ENCODE data around the gene CXCL14. TPM values are rescaled to one million over a fixed set of nuclear protein-coding genes. Genes with fewer than 3 reads are reported as not detected.

Gene CXCL14
- total RNA-seq, 2 experiments from 2014 or later: not detected

DNA sequence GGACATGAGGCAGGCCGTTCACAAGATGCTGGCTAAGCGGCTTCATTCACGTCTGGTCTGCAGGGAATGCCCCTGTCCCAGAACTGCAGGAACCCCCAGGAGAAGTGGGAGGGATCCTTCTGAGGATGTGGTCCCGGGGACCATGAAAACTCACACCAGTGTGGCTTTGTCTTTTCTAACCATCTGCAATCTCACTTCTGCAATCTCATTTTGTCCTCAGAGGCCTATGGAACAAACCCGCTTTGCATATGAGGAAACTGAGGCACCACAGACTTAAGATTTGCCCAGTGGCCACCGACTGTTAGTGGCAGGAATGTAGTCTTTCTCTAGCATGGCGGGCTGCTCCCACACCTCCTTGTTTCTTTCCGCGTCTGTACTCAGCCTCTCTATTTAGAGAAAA is 6.9 kb downstream of the CXCL14 start:
- no peaks in the 10 kb centered on the region for H3K36me3 Mint-ChIP-seq
- H3K27me3 Mint-ChIP-seq: peaks cover 7% of the 10 kb centered on the region
- ChIA-PET CTCF (interaction anchor here (0.6 to 8.1 kb wide), 3 partner anchors 108 to 114 kb away, joined by 3 to 227 read pairs (median 6); no protein-coding TSS in a partner anchor), POLR2A (no interaction called here)
- no peak overlapping the region for H3K27ac Mint-ChIP-seq
- intact Hi-C loops (cut with micrococcal nuclease): no loop called here
- H3K4me1 Mint-ChIP-seq (ENCODE audit: low read depth): no peaks in the 10 kb centered on the region
- no peak for DNase-seq
- H3K9me3 Mint-ChIP-seq: no peaks in the 10 kb centered on the region
- H3K4me3 Mint-ChIP-seq: no peak overlapping the region

- Mint-ChIP-seq H3K4me3 (no peak overlapping the region), H3K4me1 (ENCODE audit: low read depth) (no peaks in the 10 kb centered on the region), H3K36me3 (no peaks in the 10 kb centered on the region), H3K27ac (no peak overlapping the region), H3K9me3 (no peaks in the 10 kb centered on the region), H3K27me3 (peaks cover 5% of the 10 kb centered on the region)
- POLR2A ChIA-PET: no interaction called here
- intact Hi-C loops (cut with micrococcal nuclease): no loop called here
- CTCF ChIA-PET: interaction anchor here (1.7 to 8.1 kb wide), 4 partner anchors 10 to 113 kb away, joined by 6 to 227 read pairs (median 9); no protein-coding TSS in a partner anchor
- DNase-seq: no peak
These were observed 7.7 kb downstream of the CXCL14 start for GRCh38 chr5:135571066-135571609.

GRCh38 chr5:135570453-135570764 is 8.4 kb downstream of the CXCL14 start:
- H3K4me1 Mint-ChIP-seq (ENCODE audit: low read depth): no peaks in the 10 kb centered on the region
- H3K27me3 Mint-ChIP-seq: peaks cover 5% of the 10 kb centered on the region
- intact Hi-C loops (cut with micrococcal nuclease): no loop called here
- ChIA-PET POLR2A (no interaction called here), CTCF (interaction anchor here (0.6 to 8.1 kb wide), 7 partner anchors 10 to 260 kb away, joined by 3 to 227 read pairs (median 6); no protein-coding TSS in a partner anchor)
- no peaks in the 10 kb centered on the region for H3K36me3 Mint-ChIP-seq
- no peak overlapping the region for H3K4me3 Mint-ChIP-seq
- no peaks in the 10 kb centered on the region for H3K9me3 Mint-ChIP-seq
- H3K27ac Mint-ChIP-seq: no peak overlapping the region
- DNase-seq: no peak

- intact Hi-C loops (cut with micrococcal nuclease): no loop called here
- no peaks in the 10 kb centered on the region for H3K9me3 Mint-ChIP-seq
- peaks cover 10% of the 10 kb centered on the region for H3K27me3 Mint-ChIP-seq
- no peak overlapping the region for H3K4me3 Mint-ChIP-seq
- H3K4me1 Mint-ChIP-seq (ENCODE audit: low read depth): no peaks in the 10 kb centered on the region
- H3K36me3 Mint-ChIP-seq: no peaks in the 10 kb centered on the region
- H3K27ac Mint-ChIP-seq: no peak overlapping the region
- peak; percentile 17 for DNase-seq
- ChIA-PET POLR2A (no interaction called here), CTCF (interaction anchor here (0.6 to 8.1 kb wide), 8 partner anchors 9 to 882 kb away, joined by 3 to 227 read pairs (median 6); no protein-coding TSS in a partner anchor)
These were observed 8.9 kb downstream of the CXCL14 start for GRCh38 chr5:135569755-135570452.

DNA sequence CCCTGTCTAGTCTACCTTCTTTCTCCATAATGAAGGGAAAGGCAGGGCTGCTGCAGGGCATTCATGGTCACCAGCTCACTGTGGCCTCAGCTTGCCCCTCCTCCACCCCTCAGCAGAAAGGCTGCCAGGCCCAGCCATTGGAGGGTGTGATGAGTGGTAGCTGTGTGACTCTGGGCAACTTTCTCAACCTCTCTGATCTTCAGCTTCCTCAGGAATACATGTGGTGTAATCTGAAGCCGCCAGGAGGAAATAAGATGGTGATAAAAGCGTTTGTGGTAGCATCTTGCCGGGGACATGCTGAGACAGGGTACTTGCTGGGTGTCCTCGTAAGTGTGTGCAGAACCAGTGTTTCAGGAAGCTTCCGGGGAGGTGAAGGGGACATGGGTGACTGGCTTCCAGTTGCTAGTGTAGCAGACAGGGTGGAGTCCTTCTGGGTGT is 9.8 kb downstream of the CXCL14 start:
- peaks cover 11% of the 10 kb centered on the region for H3K27me3 Mint-ChIP-seq
- no peak overlapping the region for H3K4me3 Mint-ChIP-seq
- H3K9me3 Mint-ChIP-seq: no peaks in the 10 kb centered on the region
- ChIA-PET CTCF (interaction anchor here (0.7 to 8.1 kb wide), 5 partner anchors 9 to 123 kb away, joined by 3 to 227 read pairs (median 4); no protein-coding TSS in a partner anchor), POLR2A (no interaction called here)
- intact Hi-C loops (cut with micrococcal nuclease): no loop called here
- H3K36me3 Mint-ChIP-seq: no peaks in the 10 kb centered on the region
- DNase-seq: no peak
- H3K27ac Mint-ChIP-seq: no peak overlapping the region
- H3K4me1 Mint-ChIP-seq (ENCODE audit: low read depth): no peaks in the 10 kb centered on the region

- no peak for DNase-seq
- CTCF ChIA-PET: interaction anchor here (1.0 to 8.1 kb wide), 7 partner anchors 10 to 262 kb away, joined by 3 to 227 read pairs (median 4); partner anchors contain the start of gene CXCL14
- Mint-ChIP-seq H3K36me3 (no peaks in the 10 kb centered on the region), H3K9me3 (no peaks in the 10 kb centered on the region), H3K27me3 (peaks cover 11% of the 10 kb centered on the region), H3K4me3 (no peak overlapping the region), H3K27ac (no peak overlapping the region), H3K4me1 (ENCODE audit: low read depth) (no peaks in the 10 kb centered on the region)
- POLR2A ChIA-PET: no interaction called here
- intact Hi-C loops (cut with micrococcal nuclease): no loop called here
These were observed 10.5 kb downstream of the CXCL14 start for GRCh38 chr5:135568246-135568645.

- Mint-ChIP-seq H3K27me3 (peaks cover 11% of the 10 kb centered on the region), H3K4me3 (no peak overlapping the region), H3K9me3 (no peaks in the 10 kb centered on the region), H3K36me3 (no peaks in the 10 kb centered on the region), H3K27ac (no peak overlapping the region), H3K4me1 (ENCODE audit: low read depth) (no peaks in the 10 kb centered on the region)
- ChIA-PET POLR2A (no interaction called here), CTCF (interaction anchor here (0.7 to 8.1 kb wide), 10 partner anchors 10 to 263 kb away, joined by 3 to 227 read pairs (median 5); partner anchors contain the start of gene CXCL14)
- intact Hi-C loops (cut with micrococcal nuclease): no loop called here
- no peak for DNase-seq
These were observed 11.1 kb downstream of the CXCL14 start for GRCh38 chr5:135567661-135568060.

- H3K27ac Mint-ChIP-seq: no peak overlapping the region
- no peak overlapping the region for H3K4me3 Mint-ChIP-seq
- H3K36me3 Mint-ChIP-seq: no peaks in the 10 kb centered on the region
- CTCF ChIA-PET: interaction anchor here (0.6 to 8.1 kb wide), 36 partner anchors 8 to 587 kb away, joined by 3 to 227 read pairs (median 4); partner anchors contain the start of gene CXCL14
- DNase-seq: no peak
- peaks cover 6% of the 10 kb centered on the region for H3K27me3 Mint-ChIP-seq
- no peaks in the 10 kb centered on the region for H3K9me3 Mint-ChIP-seq
- intact Hi-C loops (cut with micrococcal nuclease): no loop called here
- POLR2A ChIA-PET: interaction anchor here (1.1 kb wide), 1 partner anchor 109 kb away, joined by 3 read pairs; no protein-coding TSS in a partner anchor
- no peaks in the 10 kb centered on the region for H3K4me1 Mint-ChIP-seq (ENCODE audit: low read depth)
These were observed 12.1 kb downstream of the CXCL14 start for GRCh38 chr5:135566422-135567400.

- no peak overlapping the region for H3K27ac Mint-ChIP-seq
- intact Hi-C loops (cut with micrococcal nuclease): no loop called here
- H3K4me3 Mint-ChIP-seq: no peak overlapping the region
- no peaks in the 10 kb centered on the region for H3K36me3 Mint-ChIP-seq
- ChIA-PET POLR2A (interaction anchor here (1.1 kb wide), 1 partner anchor 109 kb away, joined by 3 read pairs; no protein-coding TSS in a partner anchor), CTCF (interaction anchor here (0.6 to 8.1 kb wide), 34 partner anchors 8 to 588 kb away, joined by 3 to 227 read pairs (median 4); partner anchors contain the start of gene CXCL14)
- peaks cover 6% of the 10 kb centered on the region for H3K27me3 Mint-ChIP-seq
- H3K9me3 Mint-ChIP-seq: no peaks in the 10 kb centered on the region
- DNase-seq: peak; percentile 77
- peaks cover 1% of the 10 kb centered on the region for H3K4me1 Mint-ChIP-seq (ENCODE audit: low read depth)
These were observed 12.9 kb downstream of the CXCL14 start for GRCh38 chr5:135565725-135566421.

- ChIA-PET POLR2A (no interaction called here), CTCF (interaction anchor here (1.1 to 8.1 kb wide), 12 partner anchors 9 to 265 kb away, joined by 3 to 227 read pairs (median 14); partner anchors contain the start of gene CXCL14)
- H3K4me3 Mint-ChIP-seq: no peak overlapping the region
- H3K27me3 Mint-ChIP-seq: peaks cover 10% of the 10 kb centered on the region
- H3K27ac Mint-ChIP-seq: no peak overlapping the region
- peaks cover 5% of the 10 kb centered on the region for H3K4me1 Mint-ChIP-seq (ENCODE audit: low read depth)
- intact Hi-C loops (cut with micrococcal nuclease): no loop called here
- no peaks in the 10 kb centered on the region for H3K36me3 Mint-ChIP-seq
- no peak for DNase-seq
- no peaks in the 10 kb centered on the region for H3K9me3 Mint-ChIP-seq
These were observed 13.5 kb downstream of the CXCL14 start for GRCh38 chr5:135565266-135565665.

DNA sequence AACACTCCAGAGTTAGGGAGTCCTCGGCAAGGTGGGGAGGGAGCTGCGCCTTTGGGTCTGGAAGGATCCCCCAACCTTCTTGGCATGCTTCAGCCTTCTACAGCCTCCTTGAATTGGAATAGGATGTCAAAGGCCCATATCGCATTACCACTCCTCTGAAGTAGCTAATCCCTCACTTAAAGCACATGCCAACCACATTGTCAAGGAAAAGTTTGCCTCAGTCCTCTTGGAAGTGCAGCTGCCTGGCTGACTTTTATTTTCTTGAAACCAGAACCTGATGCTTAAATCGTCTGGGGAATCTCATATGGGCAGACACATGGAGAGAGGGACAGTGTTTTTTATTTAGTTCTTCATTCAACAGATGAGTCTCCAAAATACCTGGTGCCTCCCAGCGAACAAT is 14.5 kb downstream of the CXCL14 start:
- H3K27ac Mint-ChIP-seq: no peak overlapping the region
- CTCF ChIA-PET: interaction anchor here (1.4 to 8.1 kb wide), 6 partner anchors 12 to 266 kb away, joined by 3 to 227 read pairs (median 46); partner anchors contain the start of gene CXCL14
- intact Hi-C loops (cut with micrococcal nuclease): no loop called here
- no peak overlapping the region for H3K4me3 Mint-ChIP-seq
- H3K36me3 Mint-ChIP-seq: no peaks in the 10 kb centered on the region
- H3K9me3 Mint-ChIP-seq: no peaks in the 10 kb centered on the region
- peaks cover 15% of the 10 kb centered on the region for H3K27me3 Mint-ChIP-seq
- POLR2A ChIA-PET: no interaction called here
- DNase-seq: no peak
- H3K4me1 Mint-ChIP-seq (ENCODE audit: low read depth): peaks cover 5% of the 10 kb centered on the region

Measured in activated CD4-positive, alpha-beta memory T cell treated with anti-CD3 and anti-CD28 coated beads for 36 hours (primary cell).